Keratinocyte (primary cell): ENCODE measurements around the gene MFF. TPM values are rescaled to one million over a fixed set of nuclear protein-coding genes. Genes with fewer than 3 reads are reported as not detected.

Source experiments
- DNase-seq: peaks from one replicate; pipeline ENCODE4 v3.0.0-alpha.2; 2011; ENCODE audit warnings: low read depth, missing footprints, low spot score
- FAIRE-seq: peaks from 2 replicates; lab custom pipeline; 2011; peaks lifted over from hg19 to GRCh38; lab: Jason Lieb, UNC
- H2AFZ ChIP-seq: 2 replicates; pipeline ENCODE4 v1.6.0; 2012; ENCODE audit warnings: low read length, control low read depth, inconsistent platforms; ENCODE audit not compliant: control insufficient read depth
- H3K27ac ChIP-seq: 2 replicates; pipeline ENCODE4 v1.5.1; 2011; ENCODE audit warnings: low read length; ENCODE audit not compliant: control insufficient read depth, insufficient read depth
- H3K27me3 ChIP-seq: 3 replicates; pipeline ENCODE4 v1.6.0; 2011; ENCODE audit warnings: low read length; ENCODE audit not compliant: control insufficient read depth, insufficient read depth; ENCODE audit errors: extremely low read depth
- H3K36me3 ChIP-seq, 2 experiments: 2 replicates in 1 of 2; 3 replicates in 1 of 2; pipeline ENCODE4 v1.5.1; 2011; ENCODE audit warnings: low read length in 2 of 2, mild to moderate bottlenecking in 1 of 2; ENCODE audit not compliant: control insufficient read depth in 2 of 2, insufficient read depth in 2 of 2; ENCODE audit errors: extremely low read depth in 1 of 2
- H3K4me1 ChIP-seq: 3 replicates; pipeline ENCODE4 v1.5.1; 2011; ENCODE audit warnings: low read length; ENCODE audit not compliant: control insufficient read depth, insufficient read depth; ENCODE audit errors: extremely low read depth
- H3K4me2 ChIP-seq: 3 replicates; pipeline ENCODE4 v1.6.0; 2011; ENCODE audit warnings: low read depth, low read length; ENCODE audit not compliant: control insufficient read depth, insufficient read depth; ENCODE audit errors: extremely low read depth
- H3K4me3 ChIP-seq, 3 experiments: fragments of 200-600 bp in 1 of 3; sonication (generic) in 1 of 3; 2 replicates in 2 of 3; 3 replicates in 1 of 3; pipeline ENCODE4 v1.5.1; 2011 to 2016; ENCODE audit warnings: low read length in 3 of 3, mild to moderate bottlenecking in 3 of 3, control low read depth in 2 of 3, inconsistent platforms in 1 of 3, low read depth in 1 of 3, mixed read lengths in 1 of 3, mixed run types in 1 of 3, moderate library complexity in 1 of 3; ENCODE audit not compliant: control insufficient read depth in 2 of 3, insufficient read depth in 2 of 3; ENCODE audit errors: extremely low read depth in 1 of 3
- H3K79me2 ChIP-seq: 2 replicates; pipeline ENCODE4 v1.6.0; 2012; ENCODE audit warnings: low read length; ENCODE audit not compliant: control insufficient read depth, insufficient read depth
- H3K9ac ChIP-seq: 3 replicates; pipeline ENCODE4 v1.6.0; 2011; ENCODE audit warnings: low read length; ENCODE audit not compliant: control insufficient read depth, insufficient read depth; ENCODE audit errors: extremely low read depth
- H3K9me1 ChIP-seq: 3 replicates; pipeline ENCODE4 v1.6.0; 2011; ENCODE audit warnings: low read length; ENCODE audit not compliant: control insufficient read depth, insufficient read depth; ENCODE audit errors: extremely low read depth
- H3K9me3 ChIP-seq: 2 replicates; pipeline ENCODE4 v1.5.1; 2012; ENCODE audit warnings: low read depth, low read length; ENCODE audit not compliant: control insufficient read depth
- H4K20me1 ChIP-seq: 3 replicates; pipeline ENCODE4 v1.6.0; 2011; ENCODE audit warnings: low read length; ENCODE audit not compliant: control insufficient read depth, insufficient read depth; ENCODE audit errors: extremely low read depth
- EZH2 ChIP-seq: IDR thresholded peaks from one replicate; pipeline ENCODE4 v1.6.1; 2012; ENCODE audit warnings: inconsistent platforms, mild to moderate bottlenecking, low read length, moderate library complexity
- dilution Hi-C: fragments of 300-500 bp; cut with MboI; formaldehyde crosslinking; loops from one replicate; pipeline ENCODE4 v1.7.0; 2020; ENCODE audit warnings: low sequenced_read_pairs; ENCODE audit not compliant: extremely low pct_ligation_motif_present
- polyA plus RNA-seq, 5 experiments: library from polyadenylated mRNA; depleted of rRNA in 3 of 5; stranded (reverse) in 3 of 5; stranded (forward) in 1 of 5; unstranded in 1 of 5; fragments of >200 nt; gene quantifications; 1 replicate in 1 of 5; 2 replicates in 3 of 5; 3 replicates in 1 of 5; pipeline versions ENCODE4 v1.2.1 to v1.2.3, GENCODE V29; 2011 to 2012; ENCODE audit warnings: missing spikeins in 2 of 5, low read depth in 1 of 5, low replicate concordance in 1 of 5
- TF ChIP-seq, protein P1 (sequence below), 3 experiments: IDR thresholded peaks in 1 of 3; conservative IDR thresholded peaks in 1 of 3; optimal IDR thresholded peaks in 1 of 3; 2 replicates in 2 of 3; 3 replicates in 1 of 3; pipeline versions ENCODE3 to v1.5.1; 2011; ENCODE audit warnings: low read length in 3 of 3, mild to moderate bottlenecking in 3 of 3, moderate library complexity in 2 of 3, control low read depth in 1 of 3, inconsistent platforms in 1 of 3; ENCODE audit not compliant: insufficient read depth in 2 of 3; ENCODE audit errors: extremely low read depth in 1 of 3

Gene MFF
- polyA plus RNA-seq, 1 donor (not counting 4 experiments of a cell fraction or from before 2014, with no cell fraction given) = 72.5 TPM

DNA sequence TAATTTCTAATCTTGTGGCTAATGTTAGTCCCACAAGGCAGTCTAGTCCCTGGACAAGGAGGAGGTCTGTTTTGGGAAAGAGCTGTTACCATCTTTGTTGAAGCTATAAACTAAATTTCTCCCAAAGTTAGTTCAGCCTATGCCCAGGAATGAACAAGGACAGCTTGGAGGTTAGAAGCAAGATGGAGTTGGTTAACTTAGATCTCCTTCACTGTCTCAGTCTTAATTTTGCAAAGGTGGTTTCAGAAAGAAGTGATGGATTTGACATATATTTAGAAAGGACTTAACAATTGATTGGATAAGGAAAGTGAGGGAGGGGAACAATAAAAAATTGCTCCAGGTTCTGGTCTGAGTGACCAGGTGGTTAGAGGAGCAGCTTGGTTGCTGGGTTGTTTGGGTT is 77.3 kb downstream of the MFF start:
- H3K9ac ChIP-seq = no peak overlapping the region
- DNase-seq = no peak
- H3K4me2 ChIP-seq = no peak overlapping the region
- no peaks in the 10 kb centered on the region for H3K9me1 ChIP-seq
- H3K4me3 ChIP-seq = no peak overlapping the region
- H3K36me3 ChIP-seq = no peaks in the 10 kb centered on the region
- no peak for FAIRE-seq
- H3K79me2 ChIP-seq = no peaks in the 10 kb centered on the region
- no peak overlapping the region for H2AFZ ChIP-seq
- H3K27me3 ChIP-seq = no peaks in the 10 kb centered on the region
- dilution Hi-C loops = no loop called here
- H4K20me1 ChIP-seq = no peaks in the 10 kb centered on the region
- H3K27ac ChIP-seq = no peak overlapping the region
- no peaks in the 10 kb centered on the region for H3K9me3 ChIP-seq
- no peak for TF ChIP-seq EZH2
- TF ChIP-seq, protein P1, sequence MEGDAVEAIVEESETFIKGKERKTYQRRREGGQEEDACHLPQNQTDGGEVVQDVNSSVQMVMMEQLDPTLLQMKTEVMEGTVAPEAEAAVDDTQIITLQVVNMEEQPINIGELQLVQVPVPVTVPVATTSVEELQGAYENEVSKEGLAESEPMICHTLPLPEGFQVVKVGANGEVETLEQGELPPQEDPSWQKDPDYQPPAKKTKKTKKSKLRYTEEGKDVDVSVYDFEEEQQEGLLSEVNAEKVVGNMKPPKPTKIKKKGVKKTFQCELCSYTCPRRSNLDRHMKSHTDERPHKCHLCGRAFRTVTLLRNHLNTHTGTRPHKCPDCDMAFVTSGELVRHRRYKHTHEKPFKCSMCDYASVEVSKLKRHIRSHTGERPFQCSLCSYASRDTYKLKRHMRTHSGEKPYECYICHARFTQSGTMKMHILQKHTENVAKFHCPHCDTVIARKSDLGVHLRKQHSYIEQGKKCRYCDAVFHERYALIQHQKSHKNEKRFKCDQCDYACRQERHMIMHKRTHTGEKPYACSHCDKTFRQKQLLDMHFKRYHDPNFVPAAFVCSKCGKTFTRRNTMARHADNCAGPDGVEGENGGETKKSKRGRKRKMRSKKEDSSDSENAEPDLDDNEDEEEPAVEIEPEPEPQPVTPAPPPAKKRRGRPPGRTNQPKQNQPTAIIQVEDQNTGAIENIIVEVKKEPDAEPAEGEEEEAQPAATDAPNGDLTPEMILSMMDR (optimal IDR thresholded peaks at IDR 0.05 in 1 of 3, IDR thresholded peaks at IDR 0.05 in 1 of 3, conservative IDR thresholded peaks at IDR 0.05 in 1 of 3; ENCODE audit: extremely low read depth in 1 of 3, insufficient read depth in 2 of 3, low read length in 3 of 3) = no peak
- H3K4me1 ChIP-seq = peaks cover 17% of the 10 kb centered on the region

DNA sequence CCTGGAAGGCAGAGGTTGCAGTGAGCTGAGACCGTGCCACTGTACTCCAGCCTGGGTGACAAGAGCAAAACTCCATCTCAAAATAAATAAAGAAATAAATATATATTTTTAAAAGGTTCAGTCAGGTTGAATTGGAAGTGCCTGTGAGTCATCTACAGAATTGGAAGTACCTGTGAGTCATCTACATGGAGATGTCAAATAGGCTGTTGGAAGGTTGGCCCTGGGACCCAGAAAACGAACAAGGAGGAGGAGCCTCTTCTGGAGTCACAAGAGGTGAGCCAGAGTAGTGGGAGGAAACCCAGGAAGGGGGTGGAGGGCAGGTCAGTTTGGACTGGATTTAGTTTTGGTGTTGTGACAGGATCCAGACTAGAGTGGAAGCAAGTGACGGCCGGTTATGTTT is 77.9 kb downstream of the MFF start:
- Histone ChIP-seq H3K27me3 (no peaks in the 10 kb centered on the region), H3K36me3 (no peaks in the 10 kb centered on the region), H2AFZ (no peak overlapping the region), H4K20me1 (no peaks in the 10 kb centered on the region), H3K9me1 (no peaks in the 10 kb centered on the region), H3K4me2 (no peak overlapping the region), H3K27ac (no peak overlapping the region), H3K9me3 (no peaks in the 10 kb centered on the region), H3K4me3 (no peak overlapping the region), H3K9ac (no peak overlapping the region), H3K4me1 (peaks cover 18% of the 10 kb centered on the region), H3K79me2 (no peaks in the 10 kb centered on the region)
- FAIRE-seq (no peak), DNase-seq (no peak)
- dilution Hi-C loops = no loop called here
- TF ChIP-seq, protein P1 (optimal IDR thresholded peaks at IDR 0.05 in 1 of 3, IDR thresholded peaks at IDR 0.05 in 1 of 3, conservative IDR thresholded peaks at IDR 0.05 in 1 of 3; ENCODE audit: extremely low read depth in 1 of 3, insufficient read depth in 2 of 3, low read length in 3 of 3) = no peak
- TF ChIP-seq EZH2 = no peak
